HG03039 (cell line): ENCODE data around the gene NEUROG1.
"Not testable (repeated sequence)": the region's sequence is repeated elsewhere in the genome, so short reads cannot be mapped to it uniquely, and the experiment has no call there.

Experiments
- ATAC-seq: cut with Tn5 transposase; IDR thresholded peaks from one replicate; pipeline ENCODE4 v1.9.1; 2021; ENCODE audit warnings: mild to moderate bottlenecking, moderate library complexity; ENCODE audit not compliant: unreplicated experiment

The NEUROG1 gene

DNA sequence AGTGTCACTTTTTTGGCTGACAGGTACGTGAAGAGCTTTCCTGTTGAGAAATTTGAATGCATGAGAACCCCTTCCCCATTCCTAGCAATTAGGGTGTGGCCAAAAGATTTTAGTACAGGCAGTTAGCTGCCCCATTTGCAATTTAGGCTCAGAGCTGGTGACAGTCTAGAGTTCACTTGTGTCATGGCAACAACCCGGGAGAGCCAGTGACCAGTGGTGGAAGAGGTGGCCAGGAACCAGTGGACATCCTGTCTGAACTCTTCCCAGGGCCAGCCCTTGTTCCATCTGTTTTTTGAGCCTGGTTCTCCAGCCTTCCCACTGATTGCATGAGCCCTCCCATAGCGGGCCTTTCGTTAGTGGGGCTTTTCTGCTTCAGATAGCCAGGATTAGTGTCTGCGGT lies 2.5 kb upstream of the NEUROG1 start:
- ATAC-seq, result no peak

DNA sequence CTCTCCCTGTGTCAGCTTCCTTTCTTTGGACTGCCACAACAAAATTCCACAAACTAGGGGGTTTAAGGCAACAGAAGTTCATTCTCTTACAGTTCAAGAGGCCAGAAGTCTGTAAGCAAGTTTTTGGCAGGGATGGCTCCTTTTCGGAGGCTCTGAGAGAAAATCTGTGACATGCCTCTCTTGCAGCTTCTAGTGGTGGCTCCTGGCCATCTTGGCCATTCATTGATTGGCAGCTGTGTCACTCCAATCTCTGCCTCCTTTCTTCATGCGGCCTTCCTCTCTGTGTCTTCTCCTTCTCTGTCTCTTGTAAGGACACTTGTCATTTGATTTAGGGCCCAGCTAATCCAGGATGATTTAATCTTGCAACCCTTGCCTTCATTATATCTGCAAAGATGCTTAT lies 2.0 kb upstream of the NEUROG1 start:
- ATAC-seq, result no peak

DNA sequence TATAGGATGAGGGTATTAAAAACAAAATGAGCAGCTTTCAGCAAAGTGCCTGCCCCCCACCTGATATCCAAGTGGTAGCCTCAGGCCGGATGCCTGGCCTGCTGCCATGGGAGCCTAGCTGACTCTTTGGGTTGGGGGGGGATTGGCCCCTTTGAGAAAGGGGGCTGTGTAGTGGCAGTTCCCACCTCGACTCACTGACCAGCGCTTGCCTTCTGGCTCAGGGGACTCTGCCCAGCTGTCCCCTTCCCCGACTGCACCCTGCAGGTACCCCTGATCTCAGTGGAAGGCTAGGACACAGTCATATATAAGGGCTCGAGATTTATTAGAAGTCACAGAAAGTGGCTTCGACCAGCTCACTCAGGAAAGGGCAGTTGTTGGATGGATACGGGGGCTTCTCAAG lies 1.5 kb upstream of the NEUROG1 start:
- no peak for ATAC-seq

DNA sequence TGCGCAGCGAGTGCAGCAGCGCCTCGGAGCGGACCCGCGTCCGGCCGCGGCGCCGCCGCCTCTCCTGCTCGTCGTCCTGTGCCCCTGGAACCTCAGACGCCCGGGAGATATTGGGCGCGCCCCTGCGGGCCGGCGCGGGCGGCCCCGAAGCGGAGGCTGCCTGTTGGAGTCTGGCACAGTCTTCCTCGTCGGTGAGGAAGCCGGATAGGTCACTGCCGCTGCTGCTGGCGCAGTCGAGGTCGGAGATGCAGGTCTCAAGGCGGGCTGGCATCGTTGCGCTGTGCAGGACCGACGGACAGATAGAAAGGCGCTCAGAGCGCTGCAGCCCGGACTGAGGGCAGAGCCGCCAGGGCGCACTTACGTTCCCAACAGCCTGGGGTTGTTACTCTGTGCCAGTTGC lies 344 bp downstream of the NEUROG1 start:
- ATAC-seq, result no peak

DNA sequence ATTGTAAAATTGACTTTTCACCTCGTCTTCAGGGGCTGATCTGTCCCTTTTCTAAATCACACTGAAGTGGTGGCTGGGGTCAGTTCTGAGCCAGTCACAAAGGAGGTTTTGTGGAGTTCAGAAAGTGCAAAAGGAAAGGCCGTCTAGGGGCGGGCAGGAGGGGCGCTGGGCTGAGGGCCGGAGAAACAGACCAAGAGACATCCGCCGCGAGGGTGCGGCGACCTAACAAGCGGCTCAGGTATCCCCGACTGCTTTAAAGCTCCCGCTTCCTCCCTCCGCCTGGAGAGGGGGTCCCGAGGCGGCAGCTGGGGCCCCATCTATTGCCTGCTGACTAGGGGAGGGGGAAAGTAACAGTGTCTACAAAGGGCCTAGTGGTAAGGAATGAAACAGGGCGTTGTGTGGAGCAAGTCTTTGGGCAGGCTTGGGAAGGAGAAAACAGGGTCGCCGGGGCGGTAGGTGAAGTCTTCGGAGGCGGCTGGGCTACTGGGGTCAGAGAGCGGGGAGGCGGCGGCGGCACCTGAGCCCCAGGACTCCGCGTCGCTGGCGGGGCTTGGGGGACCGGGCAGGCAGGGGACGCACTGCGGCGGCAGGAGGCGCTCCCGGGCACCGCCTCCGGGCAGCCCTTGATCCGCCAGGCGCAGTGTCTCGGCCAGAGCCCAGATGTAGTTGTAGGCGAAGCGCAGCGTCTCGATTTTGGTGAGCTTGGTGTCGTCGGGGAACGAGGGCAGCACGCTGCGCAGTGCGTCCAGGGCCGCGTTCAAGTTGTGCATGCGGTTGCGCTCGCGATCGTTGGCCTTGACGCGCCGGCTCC lies 950 bp downstream of the NEUROG1 start:
- no peak for ATAC-seq

DNA sequence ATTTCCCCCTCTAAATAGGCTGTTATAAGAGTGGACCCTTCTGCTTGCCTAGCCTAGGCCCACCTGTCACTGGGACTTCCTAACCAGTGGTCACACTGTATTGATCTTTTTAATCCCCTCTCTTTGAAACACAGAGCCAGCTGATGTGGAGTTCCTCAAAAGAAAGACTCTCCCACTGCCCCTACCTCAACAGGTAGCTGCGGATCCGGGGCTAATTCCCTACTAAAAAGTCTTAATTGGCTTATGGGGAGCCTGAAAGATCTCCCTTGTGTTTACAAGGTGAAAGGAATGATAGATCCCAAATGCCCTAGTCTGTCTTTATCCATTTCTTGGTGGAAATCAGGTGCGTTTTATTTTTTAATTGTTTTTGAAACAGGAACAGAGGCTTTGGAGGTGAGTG lies 2.0 kb downstream of the NEUROG1 start:
- ATAC-seq, result no peak

DNA sequence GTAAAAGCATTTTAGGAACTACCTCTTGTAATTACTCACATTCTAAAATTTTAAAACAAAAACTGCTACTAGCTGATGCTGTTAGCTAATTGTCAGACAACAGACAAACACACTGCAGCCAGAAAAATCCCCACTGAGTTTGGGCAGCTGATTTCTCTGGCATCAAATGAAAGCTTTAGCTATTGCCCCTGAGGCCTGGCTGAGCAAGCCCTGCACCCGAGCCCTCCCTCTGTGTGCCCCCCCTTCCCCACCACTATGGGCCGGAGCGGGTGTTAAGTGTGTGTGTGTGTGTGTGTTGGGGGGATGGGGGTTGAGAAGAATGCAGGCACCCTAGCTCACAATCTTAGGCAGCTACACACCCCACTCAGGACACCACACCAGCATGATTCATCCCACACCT lies 2.4 kb downstream of the NEUROG1 start:
- no peak for ATAC-seq

DNA sequence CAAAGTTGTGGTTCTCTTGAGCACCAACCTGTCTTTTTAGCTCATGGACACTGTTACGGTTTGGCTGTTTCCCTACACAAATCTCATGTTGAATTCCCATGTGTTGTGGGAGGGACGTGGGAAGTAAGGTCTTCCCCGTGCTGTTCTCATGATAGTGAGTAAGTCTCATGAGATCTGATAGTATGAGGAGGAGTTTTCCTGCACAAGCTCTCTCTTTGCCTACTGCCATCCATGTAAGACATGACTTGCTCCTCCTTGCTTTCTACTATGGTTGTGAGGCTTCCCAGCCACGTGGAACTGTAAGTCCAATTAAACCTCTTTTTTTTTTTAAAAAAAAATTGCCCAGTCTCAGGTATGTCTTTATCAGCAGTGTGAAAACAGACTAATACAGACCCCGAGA lies 6.2 kb downstream of the NEUROG1 start:
- not testable (repeated sequence) for ATAC-seq

DNA sequence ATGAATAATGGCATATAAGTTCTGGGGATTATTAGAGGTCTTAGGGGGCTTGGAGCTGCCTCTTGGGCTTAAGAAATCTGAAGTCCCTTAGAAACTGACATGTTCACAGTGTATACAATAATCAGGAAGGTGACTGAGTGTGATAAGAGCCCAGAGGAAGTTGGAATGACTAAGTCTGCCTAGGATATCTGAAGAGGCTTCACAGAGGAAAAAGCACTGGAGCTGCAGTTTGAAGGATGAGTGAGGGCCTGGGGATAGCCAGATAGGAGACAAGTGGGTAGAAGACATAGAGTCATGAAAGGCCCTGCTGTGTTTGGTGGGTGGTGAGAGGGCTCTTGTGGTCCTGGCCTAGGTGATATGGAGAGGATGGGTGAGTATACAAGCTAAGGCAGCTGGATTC lies 8.8 kb downstream of the NEUROG1 start:
- no peak for ATAC-seq

DNA sequence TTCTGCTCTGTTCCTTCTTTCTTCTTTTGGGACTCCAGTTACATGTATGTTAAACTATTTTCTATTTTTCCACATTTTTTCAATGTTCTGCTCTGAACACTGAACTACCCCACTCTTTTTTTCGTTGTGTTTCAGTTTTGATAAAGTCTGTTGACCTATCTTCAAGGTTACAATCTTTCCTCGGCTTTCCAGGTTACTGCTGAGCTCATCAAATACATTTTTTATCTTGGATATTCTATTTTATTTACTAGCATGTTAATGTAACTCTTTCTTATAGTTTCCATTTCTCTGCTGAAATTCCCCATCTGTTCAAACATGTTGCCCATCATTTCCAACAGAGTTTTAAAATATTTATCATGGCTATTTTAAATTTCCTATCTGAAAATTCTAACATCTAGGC lies 13.8 kb downstream of the NEUROG1 start:
- no peak for ATAC-seq

DNA sequence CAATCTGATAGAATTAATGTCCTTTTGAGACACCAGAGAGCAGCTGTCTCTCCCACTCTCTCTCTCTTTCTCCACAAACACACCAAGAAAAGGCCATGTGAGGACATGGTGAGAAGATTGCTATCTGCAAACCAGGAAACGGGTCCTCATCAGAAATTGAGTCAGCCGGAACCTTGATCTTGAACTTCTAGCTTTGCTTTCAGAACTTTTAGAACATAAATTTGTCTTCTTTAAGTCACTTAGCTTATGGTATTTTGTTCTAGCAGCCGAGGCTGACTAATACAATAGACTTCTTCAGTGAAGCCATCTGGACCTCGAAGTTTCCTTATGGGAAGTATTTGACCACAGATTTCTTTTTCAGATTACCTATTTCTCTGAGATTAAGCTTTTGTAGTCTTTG lies 18.1 kb downstream of the NEUROG1 start:
- ATAC-seq, result no peak

DNA sequence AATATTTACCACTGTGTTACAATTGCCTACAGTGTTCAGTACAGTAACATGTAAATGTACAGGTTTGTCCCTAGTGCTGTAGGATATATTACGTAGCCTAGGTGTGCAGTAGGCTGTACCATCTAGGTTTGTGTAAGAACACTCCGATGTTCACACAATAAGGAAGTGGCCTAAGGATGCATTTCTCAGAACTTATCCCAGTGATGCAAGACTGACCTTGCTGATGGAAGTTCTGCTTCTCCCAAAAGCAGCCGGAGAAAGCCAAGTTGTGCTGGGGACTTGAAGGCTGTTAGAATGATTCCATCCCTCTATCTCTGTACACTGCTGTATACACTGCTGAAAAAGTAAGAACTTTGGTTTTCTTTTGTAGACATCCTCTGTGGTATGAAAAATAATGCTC lies 21.6 kb downstream of the NEUROG1 start:
- ATAC-seq, result no peak

DNA sequence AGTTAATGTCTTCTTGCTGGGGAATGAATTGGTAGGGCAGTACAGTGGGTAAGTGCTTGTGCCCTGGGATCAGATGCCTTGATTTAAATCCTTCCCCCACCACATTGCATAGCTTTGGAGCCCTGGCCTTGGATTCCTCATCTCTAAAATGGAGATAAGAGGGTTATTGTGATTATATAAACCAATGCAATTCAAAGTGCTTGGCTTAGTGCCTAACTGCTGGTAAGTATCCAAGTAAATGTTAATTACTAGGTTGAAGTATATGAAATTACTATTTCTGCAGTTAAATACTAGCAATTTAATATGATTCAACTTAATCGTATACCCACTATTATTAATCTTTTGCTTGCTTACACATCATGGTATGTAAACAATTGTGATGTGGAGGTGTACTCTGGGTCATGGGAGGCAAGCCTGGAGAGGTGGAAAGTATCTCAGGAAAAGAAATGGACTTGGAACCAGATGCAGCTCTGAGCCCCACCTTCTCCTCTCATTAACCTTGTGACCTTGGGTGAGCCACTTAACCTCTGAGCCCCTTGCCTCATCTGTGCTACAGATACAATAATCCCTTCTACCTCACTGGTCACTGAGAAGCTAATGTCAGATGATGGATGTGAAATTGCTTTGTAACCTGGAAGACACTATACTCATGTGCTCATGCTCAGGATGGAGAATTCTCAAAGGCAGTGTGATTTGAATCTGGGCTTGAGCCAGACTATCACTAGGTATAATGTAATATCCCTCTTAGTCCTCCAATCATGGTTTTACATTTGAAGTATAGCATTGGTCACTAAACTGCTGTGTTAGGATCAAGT lies 23.8 kb downstream of the NEUROG1 start:
- ATAC-seq, result no peak

DNA sequence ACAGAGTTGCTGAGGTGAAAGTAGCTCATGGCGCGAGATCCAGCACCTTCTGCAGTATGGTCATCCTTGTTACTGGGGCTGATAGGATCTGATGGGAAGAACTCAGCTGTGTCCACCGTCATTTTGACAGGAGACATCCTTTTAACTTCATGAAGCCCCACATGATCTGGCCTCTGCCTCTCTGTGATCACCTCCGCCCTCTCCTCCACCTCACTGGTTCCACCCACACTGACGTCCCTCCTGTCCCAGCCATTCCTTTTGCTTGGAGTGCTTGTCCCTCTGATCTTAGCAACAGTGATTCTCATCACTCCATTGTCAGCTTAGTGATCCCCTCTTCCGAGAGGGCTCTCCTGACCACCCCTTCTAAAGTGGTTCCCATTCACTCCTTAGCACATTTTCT lies 25.8 kb downstream of the NEUROG1 start:
- no peak for ATAC-seq

DNA sequence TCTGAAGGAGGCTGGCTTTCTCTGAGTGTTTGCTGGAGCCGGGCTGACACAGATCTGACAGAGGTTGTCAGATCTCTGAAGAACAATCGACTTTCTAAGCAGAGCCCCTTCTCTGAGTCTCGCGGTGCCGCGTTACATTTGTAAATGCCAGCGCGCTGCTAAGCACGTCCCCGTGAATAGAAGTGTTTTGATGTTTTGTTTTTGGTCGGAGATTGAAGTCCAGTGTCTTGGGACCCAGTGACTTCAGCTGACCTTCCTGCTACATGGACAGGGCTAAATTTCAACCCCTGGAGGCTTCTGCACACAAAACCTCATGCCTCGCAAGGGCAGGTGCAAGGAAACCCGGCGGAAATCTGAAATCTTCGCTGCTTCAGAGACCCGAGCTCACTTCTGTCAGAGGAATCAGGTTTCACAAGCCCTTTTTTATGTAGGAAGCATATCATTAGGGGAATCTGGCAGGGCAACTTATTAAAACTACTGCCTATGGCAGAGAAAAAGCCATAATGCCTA lies 27.2 kb downstream of the NEUROG1 start:
- no peak for ATAC-seq

DNA sequence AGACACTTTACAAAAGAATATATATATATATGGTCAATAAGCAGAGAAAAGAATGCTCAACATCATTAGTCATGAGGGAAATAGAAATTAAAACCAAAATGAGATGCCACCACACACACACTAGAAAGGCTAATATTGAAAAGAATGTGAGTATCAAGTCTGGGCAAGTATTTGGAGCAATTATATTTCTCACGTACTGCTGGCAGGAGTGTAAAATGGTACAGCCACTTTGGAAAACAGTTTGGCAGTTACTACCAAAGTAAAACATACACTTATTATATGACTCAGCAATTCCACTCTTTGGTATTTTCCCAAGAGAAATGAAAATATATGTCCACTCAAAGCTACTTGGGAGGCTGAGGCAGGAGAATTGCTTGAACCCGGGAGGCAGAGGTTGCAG lies 29.8 kb downstream of the NEUROG1 start:
- no peak for ATAC-seq

DNA sequence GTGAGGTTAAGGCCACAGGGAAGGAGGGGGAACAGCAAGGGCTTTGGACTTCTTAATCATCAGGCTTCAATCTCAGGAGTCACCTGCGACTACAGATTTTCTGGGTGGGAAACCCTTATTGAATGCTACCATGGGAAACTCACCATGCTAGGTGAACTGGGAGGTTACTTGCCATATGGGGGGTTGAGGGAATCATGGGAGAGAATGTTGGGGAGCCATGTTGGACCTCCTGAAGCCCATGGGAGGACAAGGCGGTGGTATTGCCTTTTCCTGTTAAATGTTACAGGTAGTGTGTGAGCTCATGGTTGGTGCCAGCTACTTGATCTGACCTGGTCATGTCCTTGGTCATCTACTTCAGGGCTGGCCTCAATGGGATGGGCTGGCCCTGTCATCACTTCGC lies 31.4 kb downstream of the NEUROG1 start:
- no peak for ATAC-seq

DNA sequence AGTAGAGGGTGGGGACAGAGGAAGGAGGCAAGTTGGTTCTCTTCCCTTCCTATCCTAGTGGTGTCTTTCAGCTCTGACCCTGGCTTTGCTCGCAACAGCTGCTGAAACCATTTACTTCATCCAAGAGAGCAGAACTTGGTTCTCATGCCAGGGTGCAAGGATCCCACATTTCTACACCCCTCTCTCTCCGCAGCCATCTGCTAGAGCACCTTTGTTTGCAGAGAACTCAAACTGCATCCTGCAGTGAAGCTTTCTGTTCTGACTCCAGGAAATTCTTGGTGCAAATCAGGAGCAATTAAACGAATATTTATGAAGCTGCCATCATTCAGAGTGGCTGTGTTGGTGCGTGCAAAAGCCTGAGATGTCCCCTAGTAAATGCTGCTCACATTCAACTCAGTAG lies 31.9 kb downstream of the NEUROG1 start:
- ATAC-seq, result no peak

DNA sequence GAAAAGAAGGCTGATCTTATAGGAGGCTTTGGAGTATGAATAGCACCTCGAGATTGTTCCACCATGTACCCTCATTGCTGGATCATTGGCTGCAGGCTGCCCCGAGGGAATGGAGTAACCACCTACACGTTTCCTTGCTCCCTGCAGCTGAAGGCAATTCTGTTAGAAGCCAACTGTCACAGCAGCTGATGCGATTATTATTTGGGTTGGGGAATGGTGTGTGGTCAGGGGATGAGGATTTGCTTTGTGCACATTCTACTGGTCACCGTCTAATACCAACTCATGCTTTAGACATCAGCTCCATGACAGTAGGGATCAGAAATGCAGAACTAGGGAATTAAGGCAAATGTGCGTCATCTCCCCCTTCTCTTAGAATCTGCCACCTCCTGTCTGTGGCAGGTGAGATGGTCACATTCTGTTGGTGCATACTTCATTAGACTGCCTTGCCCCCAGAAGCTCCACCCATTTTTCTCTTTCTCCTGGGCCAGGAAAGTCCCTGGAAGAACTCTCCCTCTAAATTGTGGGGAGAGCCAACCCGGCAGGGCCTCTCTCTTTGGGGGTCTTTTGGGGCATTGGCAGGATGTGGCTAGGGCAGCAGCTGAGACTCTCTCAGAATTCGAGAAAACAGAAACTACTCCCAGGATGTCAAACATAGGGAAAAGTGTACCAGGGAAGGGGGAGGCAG lies 32.8 kb downstream of the NEUROG1 start:
- no peak for ATAC-seq

DNA sequence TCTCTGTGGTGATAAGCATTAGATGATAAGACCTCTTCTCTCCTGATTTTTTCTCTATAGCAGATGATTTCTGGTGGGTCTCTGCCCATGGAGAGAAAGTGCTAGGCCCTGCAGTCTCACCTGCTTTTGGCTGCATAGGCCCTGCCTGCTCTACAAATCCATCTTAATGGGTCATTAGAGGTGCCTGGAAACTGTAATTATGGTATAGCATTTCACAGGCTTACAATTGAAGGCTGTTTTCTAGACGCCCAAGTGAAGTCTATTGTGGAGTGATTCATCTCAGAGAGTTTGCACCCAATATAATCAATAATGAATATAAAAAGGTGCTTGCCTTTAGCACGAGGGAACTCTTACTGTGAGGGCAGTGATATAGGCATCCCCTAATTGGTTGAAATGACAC lies 33.8 kb downstream of the NEUROG1 start:
- ATAC-seq, result no peak

DNA sequence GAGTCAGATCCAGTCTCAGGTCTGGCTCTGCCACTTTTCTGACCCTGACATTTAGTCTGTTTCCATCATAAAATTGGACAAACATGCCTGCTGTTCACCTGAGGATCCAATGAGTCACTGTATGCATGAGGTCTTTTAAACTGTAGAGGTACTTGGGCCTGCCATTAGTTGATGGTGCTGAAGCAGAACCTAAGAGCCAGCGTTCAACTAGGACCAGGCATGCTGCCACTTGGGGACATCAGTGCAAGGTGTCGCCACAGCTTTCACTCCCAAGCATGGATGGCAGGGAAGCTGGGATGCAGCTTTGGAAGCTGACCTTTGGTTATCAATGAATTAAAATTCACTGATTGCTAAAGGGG lies 37.1 kb downstream of the NEUROG1 start:
- ATAC-seq, result no peak
